Measurements from ENCODE around the gene AKIRIN1. TPM values are rescaled to one million over a fixed set of nuclear protein-coding genes. Genes with fewer than 3 reads are reported as not detected.
A peak's percentile ranks its signal among the peaks of the same experiment; 100 is the strongest.

Gene AKIRIN1, protein sequence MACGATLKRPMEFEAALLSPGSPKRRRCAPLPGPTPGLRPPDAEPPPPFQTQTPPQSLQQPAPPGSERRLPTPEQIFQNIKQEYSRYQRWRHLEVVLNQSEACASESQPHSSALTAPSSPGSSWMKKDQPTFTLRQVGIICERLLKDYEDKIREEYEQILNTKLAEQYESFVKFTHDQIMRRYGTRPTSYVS
- total RNA-seq (10 to 100 TPM; 62.7 to 79.8 (median 72.7) TPM), total RNA-seq (105 to 222 (median 154) reads per million in 29 experiments)
- total RNA-seq (2013) = 69.8 TPM

DNA sequence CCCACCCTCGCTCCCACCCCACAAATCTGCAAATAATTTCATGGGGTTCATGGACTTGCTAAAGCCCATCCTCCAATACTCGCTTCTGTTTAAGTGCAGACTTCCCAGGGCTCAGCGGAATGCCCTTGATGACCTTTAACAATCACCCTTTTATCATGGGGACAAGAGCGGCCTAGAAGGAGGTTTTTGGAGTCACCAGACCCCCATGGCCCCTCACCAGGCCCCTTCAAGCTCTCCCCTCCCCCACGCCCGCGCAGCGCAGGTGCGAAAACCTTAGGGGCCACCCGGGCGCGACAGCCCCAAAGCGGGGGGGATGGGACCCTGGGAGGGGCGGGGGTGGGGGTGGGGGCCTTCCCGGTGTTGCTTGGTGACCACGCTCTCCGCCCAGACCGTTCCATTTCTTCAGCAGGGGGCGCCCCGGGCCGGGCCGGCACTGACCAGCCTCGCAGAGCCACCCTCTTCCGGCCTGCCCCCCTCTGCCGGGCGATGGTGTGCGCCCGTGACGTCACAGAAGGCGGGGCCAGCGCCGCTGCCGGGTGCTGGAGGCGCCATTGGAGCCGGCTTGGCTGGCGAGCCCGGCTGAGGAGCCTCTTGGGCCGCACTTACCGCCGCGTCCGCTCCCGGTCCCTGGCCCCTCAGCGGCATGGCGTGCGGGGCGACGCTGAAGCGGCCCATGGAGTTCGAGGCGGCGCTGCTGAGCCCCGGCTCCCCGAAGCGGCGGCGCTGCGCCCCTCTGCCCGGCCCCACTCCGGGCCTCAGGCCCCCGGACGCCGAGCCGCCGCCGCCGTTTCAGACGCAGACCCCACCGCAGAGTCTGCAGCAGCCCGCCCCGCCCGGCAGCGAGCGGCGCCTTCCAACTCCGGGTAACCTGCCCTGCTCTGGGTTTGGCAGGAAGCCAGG lies at the start of gene AKIRIN1:
AKIRIN1 (plus strand) TSS at position 539 of the 900 bp plus-strand sequence; CDS start at position 644, 105 bp downstream.
- under 1% methylated on average over 58 of the region's 76 CpGs for WGBS (ENCODE audit: insufficient coverage)
- POLR2A ChIA-PET = interaction anchor here in 1 of 2 donors (0.6 to 0.7 kb wide), 5 partner anchors 10 to 419 kb away, joined by 3 to 7 read pairs (median 5); partner anchors contain the start of gene NDUFS5

DNA sequence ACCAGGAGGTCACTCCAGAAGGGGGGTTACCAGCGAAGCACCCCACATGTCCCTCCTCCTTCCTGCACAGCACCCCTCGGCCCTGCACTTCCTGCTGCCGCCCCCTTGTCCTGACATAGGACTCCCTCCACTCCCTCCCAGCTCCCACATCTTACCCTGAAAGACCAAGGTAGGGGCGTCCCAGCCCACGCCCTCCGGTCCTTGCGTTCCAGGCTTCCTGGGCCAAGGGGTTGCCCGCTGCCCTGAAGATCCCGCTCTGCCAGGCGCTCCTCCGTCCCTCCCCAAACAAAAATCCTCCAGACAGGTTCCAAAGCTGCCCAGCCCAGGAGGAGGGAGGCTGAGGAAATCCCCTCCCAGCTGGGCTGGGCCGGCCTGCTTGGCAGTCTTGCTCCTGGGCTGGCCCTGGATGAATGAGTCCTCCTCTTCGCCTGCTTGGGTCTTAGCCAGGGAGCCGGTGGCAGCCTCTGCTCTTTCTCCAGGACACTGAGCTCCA lies 49.5 kb upstream of the AKIRIN1 start, which contains the start of gene RHBDL2:
RHBDL2 (minus strand) TSS at position 304 of the 493 bp plus-strand sequence. CDS start 22,618 bp downstream, outside the sequence.
- ATAC-seq (replicated peaks in 1 of 4) = no peak
- ChIA-PET POLR2A (no interaction called here), CTCF (no interaction called here)
- H3K36me3 Mint-ChIP-seq = no peaks in the 10 kb centered on the region
- no peaks in the 10 kb centered on the region for H3K36me3 ChIP-seq (ENCODE audit: control insufficient read depth in 2 of 2, extremely low read depth in 1 of 2, insufficient read depth in 1 of 2, low read length in 1 of 2)
- peaks cover 0 to 7% of the 10 kb centered on the region in 2 experiments for H3K27me3 ChIP-seq (replicated peaks in 1 of 2; ENCODE audit: control insufficient read depth in 2 of 2, extremely low read depth in 1 of 2, insufficient read depth in 2 of 2, low read length in 1 of 2)
- no peak within 1 kb of the TSS for H3K4me3 ChIP-seq (ENCODE audit: control insufficient read depth in 1 of 2, extremely low read depth in 1 of 2, low read length in 1 of 2)
- no peak within 1 kb of the TSS for H3K27ac ChIP-seq (ENCODE audit: low read length)
- H3K27me3 Mint-ChIP-seq = no peaks in the 10 kb centered on the region
- peaks cover 0 to 7% (median 3%) of the 10 kb centered on the region in 3 donors for H3K4me1 Mint-ChIP-seq
- WGBS (ENCODE audit: insufficient coverage) = 89% methylated on average over 12 of the region's 14 CpGs
- H3K27ac Mint-ChIP-seq = no peak within 1 kb of the TSS
- H3K4me1 ChIP-seq (ENCODE audit: control insufficient read depth in 1 of 2, extremely low read depth in 1 of 2, insufficient read depth in 2 of 2, low read length in 2 of 2) = no peaks in the 10 kb centered on the region
- H3K9me3 ChIP-seq = no peaks in the 10 kb centered on the region
- no peaks in the 10 kb centered on the region for H3K9me3 Mint-ChIP-seq
- no peak for DNase-seq
- no peak within 1 kb of the TSS for H3K4me3 Mint-ChIP-seq

More for the DNA sequence above, at the start of gene AKIRIN1:
- Histone ChIP-seq H3K4me1 (ENCODE audit: control insufficient read depth in 1 of 2, extremely low read depth in 1 of 2, insufficient read depth in 2 of 2, low read length in 2 of 2) (peaks cover 17 to 40% of the 10 kb centered on the region in 2 experiments), H3K27ac (ENCODE audit: low read length) (peak within 1 kb of the TSS; percentile 83), H3K9me3 (no peaks in the 10 kb centered on the region), H3K27me3 (replicated peaks in 1 of 2; ENCODE audit: control insufficient read depth in 2 of 2, extremely low read depth in 1 of 2, insufficient read depth in 2 of 2, low read length in 1 of 2) (no peaks in the 10 kb centered on the region), H3K4me3 (ENCODE audit: control insufficient read depth in 1 of 2, extremely low read depth in 1 of 2, low read length in 1 of 2) (peak within 1 kb of the TSS; percentile 86 to 90), H3K36me3 (ENCODE audit: control insufficient read depth in 2 of 2, extremely low read depth in 1 of 2, insufficient read depth in 1 of 2, low read length in 1 of 2) (peaks cover 3 to 7% of the 10 kb centered on the region in 2 donors)
- Mint-ChIP-seq H3K36me3 (peaks cover 15% of the 10 kb centered on the region), H3K4me3 (peak within 1 kb of the TSS; percentile 81 to 87 (median 86)), H3K4me1 (peaks cover 38 to 50% (median 45%) of the 10 kb centered on the region in 3 donors), H3K27ac (peak within 1 kb of the TSS; percentile 87 to 91), H3K27me3 (peaks cover 0 to 3% of the 10 kb centered on the region in 2 donors), H3K9me3 (no peaks in the 10 kb centered on the region)
- DNase-seq (peak; percentile 73 to 95 (median 87)), ATAC-seq (replicated peaks in 1 of 4) (peak; percentile 94 to 97 (median 95))
- CTCF ChIA-PET = interaction anchor here (0.6 to 1.0 kb wide), 5 partner anchors 10 to 855 kb away, joined by 3 to 4 read pairs (median 3); no protein-coding TSS in a partner anchor

DNA sequence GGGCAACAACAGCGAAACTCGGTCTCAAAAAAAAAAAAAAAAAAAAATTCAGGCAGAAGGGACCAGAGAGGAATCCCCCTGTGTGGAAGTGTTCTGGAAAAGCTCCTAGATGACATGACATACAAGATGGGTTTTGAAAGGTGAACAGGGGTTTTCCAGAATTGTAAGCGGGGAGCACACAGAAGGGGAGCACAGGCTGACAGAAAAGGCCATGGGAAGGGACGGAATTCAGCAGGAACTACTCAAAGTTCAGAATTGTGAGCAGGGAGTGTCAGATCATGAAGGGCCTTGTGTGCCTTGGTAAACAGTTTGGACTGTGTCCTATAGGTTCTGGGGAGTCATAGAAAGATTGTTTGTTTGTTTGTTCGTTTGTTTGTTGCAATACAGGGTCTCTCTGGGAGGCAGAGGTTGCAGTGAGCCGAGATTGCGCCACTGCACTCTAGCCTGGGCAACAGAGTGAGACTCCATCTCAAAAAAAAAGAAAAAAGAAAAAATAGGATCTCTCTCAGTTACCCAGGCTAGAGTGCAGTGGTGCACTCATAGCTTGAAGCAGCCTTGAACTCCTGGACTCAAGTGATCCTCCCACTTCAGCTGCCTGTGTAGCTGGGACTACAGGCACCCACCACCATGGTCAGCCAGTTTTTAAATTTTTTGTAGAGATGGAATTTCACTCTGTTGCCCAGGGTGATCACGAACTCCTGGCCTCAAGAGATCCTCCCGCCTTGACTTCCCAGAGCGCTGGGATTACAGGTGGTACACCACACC lies 48.2 kb upstream of the AKIRIN1 start:
- ChIA-PET POLR2A (interaction anchor here in 1 of 2 donors (0.6 kb wide), 1 partner anchor 107 kb away, joined by 3 read pairs; no protein-coding TSS in a partner anchor), CTCF (no interaction called here)
- Histone ChIP-seq H3K27me3 (replicated peaks in 1 of 2; ENCODE audit: control insufficient read depth in 2 of 2, extremely low read depth in 1 of 2, insufficient read depth in 2 of 2, low read length in 1 of 2) (peaks cover 0 to 7% of the 10 kb centered on the region in 2 experiments), H3K9me3 (no peaks in the 10 kb centered on the region), H3K27ac (ENCODE audit: low read length) (no peak overlapping the region), H3K4me1 (ENCODE audit: control insufficient read depth in 1 of 2, extremely low read depth in 1 of 2, insufficient read depth in 2 of 2, low read length in 2 of 2) (no peaks in the 10 kb centered on the region), H3K4me3 (ENCODE audit: control insufficient read depth in 1 of 2, extremely low read depth in 1 of 2, low read length in 1 of 2) (no peak overlapping the region), H3K36me3 (ENCODE audit: control insufficient read depth in 2 of 2, extremely low read depth in 1 of 2, insufficient read depth in 1 of 2, low read length in 1 of 2) (no peaks in the 10 kb centered on the region)
- Mint-ChIP-seq H3K4me3 (no peak overlapping the region), H3K36me3 (no peaks in the 10 kb centered on the region), H3K27ac (no peak overlapping the region), H3K9me3 (no peaks in the 10 kb centered on the region), H3K27me3 (peaks cover 0 to 7% of the 10 kb centered on the region in 2 donors), H3K4me1 (peaks cover 0 to 7% (median 3%) of the 10 kb centered on the region in 3 donors)
- WGBS (ENCODE audit: insufficient coverage) = 92% methylated on average over 6 of the region's 10 CpGs
- ATAC-seq (replicated peaks in 1 of 4) (no peak), DNase-seq (no peak)

DNA sequence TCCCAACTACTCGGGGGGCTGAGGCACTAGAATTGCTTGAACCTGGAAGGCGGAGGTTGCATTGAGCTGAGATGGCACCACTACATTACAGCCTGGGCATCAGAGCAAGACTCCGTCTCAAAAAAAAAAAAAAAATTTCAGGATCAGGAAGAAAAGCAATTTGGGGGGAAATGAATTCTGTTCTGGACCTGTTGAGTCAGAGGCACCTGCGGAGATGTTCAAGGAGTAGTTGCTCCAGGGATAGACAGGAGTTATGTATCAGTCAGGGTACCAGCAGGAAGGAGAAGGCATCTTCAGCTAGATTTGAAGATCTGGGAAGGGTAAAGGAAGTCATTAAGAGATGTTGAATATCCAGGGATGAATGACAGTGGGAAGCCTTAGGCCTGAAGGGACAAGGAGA lies 46.5 kb upstream of the AKIRIN1 start:
- no peaks in the 10 kb centered on the region for H3K4me1 ChIP-seq (ENCODE audit: control insufficient read depth in 1 of 2, extremely low read depth in 1 of 2, insufficient read depth in 2 of 2, low read length in 2 of 2)
- no peak overlapping the region for H3K27ac ChIP-seq (ENCODE audit: low read length)
- no peak for DNase-seq
- WGBS (ENCODE audit: insufficient coverage) = 95% methylated on average over 2 of the region's 4 CpGs
- H3K36me3 ChIP-seq (ENCODE audit: control insufficient read depth in 2 of 2, extremely low read depth in 1 of 2, insufficient read depth in 1 of 2, low read length in 1 of 2) = no peaks in the 10 kb centered on the region
- H3K27me3 Mint-ChIP-seq = peaks cover 0 to 7% of the 10 kb centered on the region in 2 donors
- ATAC-seq (replicated peaks in 1 of 4) = no peak
- POLR2A ChIA-PET = interaction anchor here in 1 of 2 donors (1.0 kb wide), 1 partner anchor 64 kb away, joined by 6 read pairs; no protein-coding TSS in a partner anchor
- peaks cover 0 to 7% (median 3%) of the 10 kb centered on the region in 3 donors for H3K4me1 Mint-ChIP-seq
- peaks cover 0 to 7% of the 10 kb centered on the region in 2 experiments for H3K27me3 ChIP-seq (replicated peaks in 1 of 2; ENCODE audit: control insufficient read depth in 2 of 2, extremely low read depth in 1 of 2, insufficient read depth in 2 of 2, low read length in 1 of 2)
- H3K9me3 ChIP-seq = no peaks in the 10 kb centered on the region
- no peaks in the 10 kb centered on the region for H3K9me3 Mint-ChIP-seq
- H3K4me3 Mint-ChIP-seq = no peak overlapping the region
- CTCF ChIA-PET = no interaction called here
- H3K36me3 Mint-ChIP-seq = no peaks in the 10 kb centered on the region
- H3K27ac Mint-ChIP-seq = no peak overlapping the region
- no peak overlapping the region for H3K4me3 ChIP-seq (ENCODE audit: control insufficient read depth in 1 of 2, extremely low read depth in 1 of 2, low read length in 1 of 2)

DNA sequence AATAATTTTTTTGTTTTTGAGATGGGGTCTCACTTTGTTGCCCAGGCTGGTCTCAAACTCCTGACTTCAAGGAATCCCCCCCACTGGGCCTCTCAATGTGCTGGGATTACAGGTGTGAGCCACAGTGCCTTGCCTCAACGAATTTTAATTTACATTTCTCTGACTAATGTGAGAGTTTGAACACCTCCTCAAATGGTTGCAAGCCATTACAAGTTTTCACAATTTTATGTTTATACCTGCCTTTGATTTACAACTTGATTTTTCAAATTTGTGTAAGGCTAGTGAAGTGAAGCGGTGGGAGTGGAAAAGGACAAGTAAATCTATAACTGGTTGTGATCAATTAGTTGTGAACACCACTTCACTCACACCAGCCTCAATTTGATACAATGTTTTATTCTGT lies 40.5 kb upstream of the AKIRIN1 start:
- CTCF ChIA-PET = no interaction called here
- Mint-ChIP-seq H3K36me3 (no peaks in the 10 kb centered on the region), H3K27me3 (peaks cover 0 to 7% of the 10 kb centered on the region in 2 donors)

More for the DNA sequence above, 40.5 kb upstream of the AKIRIN1 start:
- H3K36me3 ChIP-seq (ENCODE audit: control insufficient read depth in 2 of 2, extremely low read depth in 1 of 2, insufficient read depth in 1 of 2, low read length in 1 of 2) = no peaks in the 10 kb centered on the region
- no peaks in the 10 kb centered on the region for H3K27me3 ChIP-seq (replicated peaks in 1 of 2; ENCODE audit: control insufficient read depth in 2 of 2, extremely low read depth in 1 of 2, insufficient read depth in 2 of 2, low read length in 1 of 2)
- Mint-ChIP-seq H3K4me1 (peaks cover 8 to 9% (median 8%) of the 10 kb centered on the region in 3 donors), H3K27ac (no peak overlapping the region), H3K9me3 (no peaks in the 10 kb centered on the region), H3K4me3 (no peak overlapping the region)
- no CpG with 5 or more reads among the region's 2 CpGs for WGBS (ENCODE audit: insufficient coverage)
- no peaks in the 10 kb centered on the region for H3K9me3 ChIP-seq
- POLR2A ChIA-PET = no interaction called here
- ATAC-seq (replicated peaks in 1 of 4) (no peak), DNase-seq (no peak)
- H3K27ac ChIP-seq (ENCODE audit: low read length) = no peak overlapping the region
- no peaks in the 10 kb centered on the region for H3K4me1 ChIP-seq (ENCODE audit: control insufficient read depth in 1 of 2, extremely low read depth in 1 of 2, insufficient read depth in 2 of 2, low read length in 2 of 2)
- no peak overlapping the region for H3K4me3 ChIP-seq (ENCODE audit: control insufficient read depth in 1 of 2, extremely low read depth in 1 of 2, low read length in 1 of 2)

All from T-cell (primary cell).